Stimulated activated CD8-positive, alpha-beta memory T cell treated with anti-CD3 and anti-CD28 coated beads, Interleukin-7, amount 100 ng/mL, for 48 hours (primary cell): ENCODE results near the gene ARRB1.

Source experiments
- DNase-seq, 2 donors: peaks; one replicate each; pipeline ENCODE4 v3.0.0-alpha.2; 2020; ENCODE audit warnings: low read depth in 1 of 2; ENCODE audit errors: extremely low read depth in 1 of 2

The ARRB1 gene

DNA sequence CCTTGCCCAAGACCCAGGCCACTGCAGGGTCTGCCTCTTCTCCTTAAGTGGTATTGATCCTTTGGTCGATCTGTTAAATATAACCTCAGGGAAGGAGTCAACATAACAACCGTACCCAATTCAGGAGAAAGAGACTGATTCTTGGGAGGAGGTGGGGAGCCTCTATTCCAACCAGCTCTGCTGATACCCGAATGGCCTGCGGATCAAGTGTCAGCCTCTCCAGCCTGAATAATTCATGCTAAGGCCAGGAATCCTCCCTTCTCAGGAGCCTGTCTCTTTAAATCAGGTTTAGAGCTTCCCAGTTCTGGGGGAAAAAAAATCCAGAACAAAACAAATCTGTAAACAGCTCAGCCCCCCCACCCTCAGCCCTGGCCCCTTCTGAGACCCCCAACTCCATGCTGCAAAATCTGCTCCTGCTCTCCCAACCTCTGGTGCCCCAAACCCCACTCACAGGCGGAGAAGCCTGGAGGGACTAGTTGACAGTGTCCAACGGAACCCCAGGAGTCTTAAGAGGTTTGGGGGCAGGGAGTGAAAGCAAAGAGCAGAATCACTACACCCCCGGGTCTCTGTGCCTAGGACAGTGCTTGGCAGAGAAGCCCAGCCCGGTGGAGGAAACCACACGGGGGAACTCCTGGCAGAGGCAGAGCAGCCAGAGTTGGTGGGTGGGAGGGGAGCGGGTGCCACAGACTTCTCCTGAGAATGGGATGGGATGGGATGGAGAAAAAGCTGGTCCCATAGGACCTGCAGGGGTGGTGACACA lies 111.8 kb downstream of the ARRB1 start:
- no peak for DNase-seq

GRCh38 chr11:75238595-75239440 lies 112.6 kb downstream of the ARRB1 start:
- no peak for DNase-seq

GRCh38 chr11:75237050-75237449 lies 114.4 kb downstream of the ARRB1 start:
- no peak for DNase-seq

DNA sequence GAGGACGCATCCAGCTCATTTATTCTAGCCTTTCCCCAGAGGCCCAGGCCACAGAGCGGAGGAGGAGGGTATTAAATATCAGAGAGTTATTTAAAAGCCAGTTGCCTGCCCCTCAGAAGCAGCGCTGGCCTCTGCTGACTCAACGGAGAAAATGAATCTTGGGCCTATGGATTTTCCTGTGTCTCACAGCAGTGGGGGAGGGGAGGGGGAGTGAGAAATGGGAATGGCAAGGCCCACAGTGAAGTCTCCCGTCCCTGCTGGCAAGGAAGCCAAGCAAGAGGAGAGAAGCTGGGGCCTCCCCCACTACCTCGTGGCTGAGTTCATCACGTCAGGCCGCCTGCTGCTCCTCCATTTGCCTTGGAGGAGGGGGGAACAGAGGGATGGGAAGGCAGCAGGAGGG lies 115.4 kb downstream of the ARRB1 start:
- DNase-seq: no peak

DNA sequence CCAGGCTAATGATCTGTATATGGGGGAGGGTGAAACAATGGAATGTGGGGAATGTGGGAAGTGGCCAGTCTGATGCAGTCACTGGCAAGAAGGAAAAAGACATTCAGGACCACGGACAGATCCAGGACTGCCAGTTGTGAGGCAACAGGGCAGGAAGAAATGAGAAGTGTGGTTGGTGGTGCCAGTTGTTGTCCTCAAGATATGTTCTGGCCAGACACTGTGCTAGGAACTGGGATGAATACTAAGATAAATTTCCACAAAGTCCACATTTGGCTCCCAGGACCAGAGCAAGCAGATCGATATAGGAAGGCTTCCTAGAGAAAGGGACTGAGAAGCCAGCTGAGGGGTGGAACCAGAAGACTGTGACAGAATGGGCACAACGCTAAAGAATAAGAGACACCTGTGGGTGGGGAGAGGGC lies 117.7 kb downstream of the ARRB1 start:
- no peak for DNase-seq

- DNase-seq: no peak
Observed at GRCh38 chr11:75230621-75231020, 120.8 kb downstream of the ARRB1 start.

DNA sequence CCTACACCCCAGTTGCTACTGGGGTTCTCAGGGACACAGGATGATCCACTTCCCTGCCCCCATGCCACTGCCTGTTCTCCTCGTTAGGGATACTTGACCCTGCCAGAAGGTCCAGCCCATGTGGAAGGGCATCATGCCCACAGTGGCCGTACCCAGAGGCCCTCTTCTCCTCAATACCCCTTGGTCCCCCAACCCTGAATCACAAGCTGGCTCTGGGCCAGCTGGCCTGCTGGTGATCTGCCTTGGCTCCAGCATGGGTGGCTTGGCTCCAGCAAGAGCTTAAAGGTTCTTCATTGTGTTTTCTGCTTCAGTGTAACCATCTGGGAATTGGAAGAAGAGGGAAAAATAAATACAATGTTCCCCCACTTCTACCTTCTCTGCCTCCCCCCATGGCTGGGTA lies 122.0 kb downstream of the ARRB1 start:
- no peak for DNase-seq

- DNase-seq: no peak
Observed at GRCh38 chr11:75225794-75226193, 125.7 kb downstream of the ARRB1 start.

GRCh38 chr11:75223954-75224643 lies 127.4 kb downstream of the ARRB1 start:
- no peak for DNase-seq

DNA sequence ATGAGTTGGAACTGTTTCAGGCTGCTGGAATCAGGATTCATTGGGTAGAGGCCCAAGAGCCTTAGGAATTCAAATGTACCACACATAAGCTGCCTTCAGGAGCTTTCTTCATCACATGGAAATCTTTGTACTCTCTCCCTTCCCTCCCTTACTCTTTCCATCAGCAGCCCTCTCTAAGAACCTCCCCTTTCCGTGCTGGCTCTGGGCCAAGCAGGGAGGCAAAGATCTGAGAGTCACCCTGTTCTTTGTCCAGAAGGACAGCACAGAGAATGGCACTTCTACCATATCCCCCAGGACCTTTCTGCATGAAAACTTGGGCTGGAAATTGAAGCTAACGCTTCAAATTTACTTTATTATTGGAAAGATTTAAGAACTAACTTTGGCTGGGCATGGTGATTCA lies 131.6 kb downstream of the ARRB1 start:
- no peak for DNase-seq

DNA sequence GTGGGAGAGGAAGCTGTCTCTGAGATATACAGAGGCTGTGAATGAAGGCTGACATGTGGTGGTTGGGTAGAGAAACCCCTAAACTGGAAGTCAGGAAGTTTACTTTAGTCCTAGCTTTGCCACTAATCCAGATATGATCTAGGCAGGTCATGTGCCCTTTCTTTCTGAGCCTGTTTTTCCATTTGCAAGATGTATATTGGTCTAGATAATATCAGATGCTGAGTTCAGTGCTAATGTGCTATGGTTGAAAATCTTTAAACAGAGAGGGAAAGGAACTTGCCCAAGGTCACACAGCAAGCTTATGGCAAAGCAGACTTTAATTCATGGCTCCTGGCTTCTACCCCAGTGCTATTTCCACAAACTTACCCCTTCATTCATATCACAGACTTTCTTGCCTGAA lies 136.6 kb downstream of the ARRB1 start:
- no peak for DNase-seq

- DNase-seq: peak; percentile 28 to 54
Observed at GRCh38 chr11:75214411-75214821, 137.0 kb downstream of the ARRB1 start.
